Mesenchymal stem cell (in vitro differentiated cells and primary cell): ENCODE results near the gene PDE11A.

ENCODE experiments used
- DNase-seq: peaks from one replicate; pipeline ENCODE4 v3.0.0-alpha.2; 2013
- H2AFZ ChIP-seq: one replicate; pipeline ENCODE4 v1.6.1; 2013; ENCODE audit warnings: low read depth, mild to moderate bottlenecking, control low read depth, inconsistent platforms, low read length, moderate library complexity
- H2AK5ac ChIP-seq: 2 replicates; pipeline ENCODE4 v1.6.1; 2013; ENCODE audit warnings: low read length, moderate library complexity, mild to moderate bottlenecking, inconsistent platforms; ENCODE audit not compliant: severe bottlenecking
- H2BK120ac ChIP-seq: one replicate; pipeline ENCODE4 v1.6.1; 2013; ENCODE audit warnings: low read depth, mild to moderate bottlenecking, inconsistent platforms, low read length, moderate library complexity
- H2BK12ac ChIP-seq, 2 experiments: one replicate each; pipeline ENCODE4 v1.6.1; 2013; ENCODE audit warnings: inconsistent platforms in 2 of 2, low read length in 2 of 2, mild to moderate bottlenecking in 2 of 2, moderate library complexity in 2 of 2, control low read depth in 1 of 2
- H2BK15ac ChIP-seq: one replicate; pipeline ENCODE4 v1.6.1; 2013; ENCODE audit warnings: mild to moderate bottlenecking, low read depth, inconsistent platforms; ENCODE audit not compliant: poor library complexity, severe bottlenecking
- H2BK5ac ChIP-seq: 2 replicates; pipeline ENCODE4 v1.6.1; 2013; ENCODE audit warnings: low read depth, mild to moderate bottlenecking, low read length, control low read depth, inconsistent platforms; ENCODE audit not compliant: poor library complexity, severe bottlenecking
- H3K14ac ChIP-seq, 2 experiments: one replicate each; pipeline ENCODE4 v1.6.1; 2013; ENCODE audit warnings: inconsistent platforms in 2 of 2, low read length in 2 of 2, control low read depth in 1 of 2, mild to moderate bottlenecking in 1 of 2, moderate library complexity in 1 of 2
- H3K18ac ChIP-seq, 2 experiments: one replicate each; pipeline ENCODE4 v1.6.1; 2013; ENCODE audit warnings: inconsistent platforms in 2 of 2, low read length in 2 of 2, control low read depth in 1 of 2, low read depth in 1 of 2, mild to moderate bottlenecking in 1 of 2
- H3K23ac ChIP-seq, 2 experiments: one replicate each; pipeline ENCODE4 v1.6.1; 2013; ENCODE audit warnings: inconsistent platforms in 2 of 2, low read length in 2 of 2, mild to moderate bottlenecking in 2 of 2, moderate library complexity in 2 of 2, control low read depth in 1 of 2
- H3K27ac ChIP-seq: 2 replicates; pipeline ENCODE4 v1.5.1; 2013; ENCODE audit warnings: mild to moderate bottlenecking, moderate library complexity, low read length, control low read depth, inconsistent platforms; ENCODE audit not compliant: poor library complexity, severe bottlenecking
- H3K27me3 ChIP-seq, 2 experiments: 2 replicates each; pipeline versions ENCODE4 v1.6.1 to v1.7.0; 2013; ENCODE audit warnings: low read length in 2 of 2, mild to moderate bottlenecking in 2 of 2, moderate library complexity in 2 of 2, control low read depth in 1 of 2, inconsistent platforms in 1 of 2; ENCODE audit not compliant: control insufficient read depth in 1 of 2, insufficient read depth in 1 of 2
- H3K36me3 ChIP-seq, 2 experiments: 2 replicates each; pipeline versions ENCODE4 v1.6.1 to v1.7.0; 2013; ENCODE audit warnings: low read length in 2 of 2, control low read depth in 1 of 2, inconsistent platforms in 1 of 2, low read depth in 1 of 2, mild to moderate bottlenecking in 1 of 2; ENCODE audit not compliant: insufficient read depth in 2 of 2, control insufficient read depth in 1 of 2
- H3K4ac ChIP-seq, 2 experiments: one replicate each; pipeline ENCODE4 v1.6.1; 2013; ENCODE audit warnings: inconsistent platforms in 2 of 2, low read length in 2 of 2, mild to moderate bottlenecking in 2 of 2, moderate library complexity in 2 of 2, control low read depth in 1 of 2, low read depth in 1 of 2
- H3K4me1 ChIP-seq: 2 replicates; pipeline ENCODE4 v1.6.1; 2013; ENCODE audit warnings: low read depth, low read length, control low read depth; ENCODE audit not compliant: control insufficient read depth, insufficient read depth
- H3K4me2 ChIP-seq: 2 replicates; pipeline ENCODE4 v1.6.1; 2013; ENCODE audit warnings: low read length, mild to moderate bottlenecking, inconsistent platforms; ENCODE audit not compliant: poor library complexity, severe bottlenecking
- H3K4me3 ChIP-seq, 2 experiments: 2 replicates each; pipeline versions ENCODE4 v1.5.1 to v1.7.0; 2013; ENCODE audit warnings: low read length in 2 of 2, mild to moderate bottlenecking in 2 of 2, control low read depth in 1 of 2, low read depth in 1 of 2; ENCODE audit not compliant: insufficient read depth in 1 of 2
- H3K79me1 ChIP-seq: replicated peaks from 2 replicates; pipeline ENCODE4 v1.6.1; 2013; ENCODE audit warnings: mild to moderate bottlenecking, control low read depth, low read length, inconsistent platforms; ENCODE audit not compliant: poor library complexity, severe bottlenecking
- H3K9ac ChIP-seq: 2 replicates; pipeline ENCODE4 v1.7.0; 2013; ENCODE audit warnings: mild to moderate bottlenecking, low read length, moderate library complexity
- H3K9me3 ChIP-seq: 2 replicates; pipeline ENCODE4 v1.7.0; 2013; ENCODE audit warnings: mild to moderate bottlenecking, low read length; ENCODE audit not compliant: control insufficient read depth
- H4K8ac ChIP-seq: one replicate; pipeline ENCODE4 v1.6.1; 2013; ENCODE audit warnings: inconsistent platforms, mild to moderate bottlenecking, low read length, moderate library complexity
- H4K91ac ChIP-seq: one replicate; pipeline ENCODE4 v1.6.1; 2013; ENCODE audit warnings: mild to moderate bottlenecking, low read length, inconsistent platforms
- WGBS: methylation state at CpG from one replicate; pipeline ENCODE4 v1.1.7; 2013; ENCODE audit warnings: mixed read lengths; 5-methylcytosine and 5-hydroxymethylcytosine counted together

PDE11A gene

GRCh38 chr2:177679611-177680605, 392.7 kb downstream of the PDE11A start:
- Histone ChIP-seq H3K4me3 (no peak overlapping the region), H4K8ac (no peak overlapping the region), H4K91ac (no peak overlapping the region), H3K27ac (no peak overlapping the region), H3K9ac (no peak overlapping the region), H3K36me3 (no peaks in the 10 kb centered on the region), H3K14ac (no peak overlapping the region), H2BK15ac (no peak overlapping the region), H3K9me3 (no peaks in the 10 kb centered on the region), H2AK5ac (no peak overlapping the region), H3K23ac (no peak overlapping the region), H2AFZ (no peak overlapping the region), H2BK12ac (no peak overlapping the region), H3K18ac (no peak overlapping the region), H3K27me3 (peaks cover 0 to 17% of the 10 kb centered on the region in 2 experiments), H2BK120ac (no peak overlapping the region), H3K4me2 (no peak overlapping the region), H3K79me1 (no peaks in the 10 kb centered on the region), H3K4me1 (no peaks in the 10 kb centered on the region), H2BK5ac (no peak overlapping the region), H3K4ac (no peak overlapping the region)
- WGBS: 88% methylated on average over 6 of the region's 6 CpGs
- no peak for DNase-seq

- Histone ChIP-seq H3K79me1 (no peaks in the 10 kb centered on the region), H3K27ac (no peak overlapping the region), H3K9me3 (no peaks in the 10 kb centered on the region), H3K4ac (no peak overlapping the region), H2BK15ac (no peak overlapping the region), H3K14ac (no peak overlapping the region), H3K36me3 (no peaks in the 10 kb centered on the region), H2AK5ac (no peak overlapping the region), H2BK12ac (no peak overlapping the region), H3K27me3 (peaks cover 0 to 17% of the 10 kb centered on the region in 2 experiments), H3K9ac (no peak overlapping the region), H3K4me3 (no peak overlapping the region), H4K91ac (no peak overlapping the region), H3K18ac (no peak overlapping the region), H3K4me1 (no peaks in the 10 kb centered on the region), H2BK5ac (no peak overlapping the region), H3K23ac (no peak overlapping the region), H3K4me2 (no peak overlapping the region), H2AFZ (no peak overlapping the region), H2BK120ac (no peak overlapping the region), H4K8ac (no peak overlapping the region)
- 83% methylated on average over 1 of the region's 2 CpGs for WGBS
- DNase-seq: no peak
These were observed 393.6 kb downstream of the PDE11A start for GRCh38 chr2:177678939-177679338.

DNA sequence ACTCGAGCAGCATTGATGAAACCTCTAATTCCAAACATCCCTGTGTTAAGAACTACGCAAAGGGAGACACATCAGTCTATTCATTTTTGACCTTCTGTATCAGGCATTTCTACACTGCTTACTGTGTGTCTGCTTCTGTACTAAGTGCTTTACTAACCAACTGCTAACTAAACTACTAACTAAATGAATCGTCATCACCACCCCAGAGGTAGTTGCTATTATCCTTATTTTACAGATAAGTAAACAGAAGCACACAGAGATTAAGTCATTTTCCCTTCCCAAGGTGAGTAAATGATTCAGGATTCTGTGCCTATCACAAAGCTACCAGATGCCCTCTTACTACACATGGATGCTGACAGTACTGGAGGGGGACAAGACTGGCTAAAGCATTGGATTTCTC, 395.9 kb downstream of the PDE11A start:
- no peak overlapping the region for H2AK5ac ChIP-seq
- no peak overlapping the region for H4K91ac ChIP-seq
- H3K18ac ChIP-seq: no peak overlapping the region
- no peak overlapping the region for H3K23ac ChIP-seq
- no peak overlapping the region for H4K8ac ChIP-seq
- no peaks in the 10 kb centered on the region for H3K36me3 ChIP-seq
- no peak overlapping the region for H3K27ac ChIP-seq
- H3K4ac ChIP-seq: no peak overlapping the region
- H3K4me3 ChIP-seq: no peak overlapping the region
- no peaks in the 10 kb centered on the region for H3K79me1 ChIP-seq
- H3K4me2 ChIP-seq: no peak overlapping the region
- H3K14ac ChIP-seq: no peak overlapping the region
- no peaks in the 10 kb centered on the region for H3K4me1 ChIP-seq
- no peak for DNase-seq
- H2AFZ ChIP-seq: no peak overlapping the region
- peaks cover 0 to 17% of the 10 kb centered on the region in 2 experiments for H3K27me3 ChIP-seq
- H3K9me3 ChIP-seq: no peaks in the 10 kb centered on the region
- no peak overlapping the region for H2BK12ac ChIP-seq
- H2BK120ac ChIP-seq: no peak overlapping the region
- H2BK5ac ChIP-seq: no peak overlapping the region
- 83% methylated on average over 2 of the region's 3 CpGs for WGBS
- H2BK15ac ChIP-seq: no peak overlapping the region
- no peak overlapping the region for H3K9ac ChIP-seq

DNA sequence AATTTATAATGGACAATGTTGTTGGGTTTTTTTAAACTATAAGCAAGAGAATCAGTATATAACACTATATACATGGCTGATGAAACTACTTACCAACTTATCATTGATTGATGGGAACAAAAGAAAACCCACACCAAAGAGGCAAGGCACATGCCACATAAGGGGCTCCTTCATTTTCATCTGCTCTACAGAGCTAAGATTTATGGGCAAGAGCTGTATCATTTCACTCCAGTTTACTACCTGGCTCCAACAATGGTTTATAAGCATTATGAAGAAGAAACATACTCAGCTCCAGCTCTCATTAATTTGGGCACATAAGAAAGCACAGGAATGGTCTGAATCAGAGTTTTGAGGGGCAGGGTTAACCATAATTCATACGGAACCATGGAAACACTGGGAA, 396.8 kb downstream of the PDE11A start:
- no peak overlapping the region for H3K4me3 ChIP-seq
- no peak for DNase-seq
- no peaks in the 10 kb centered on the region for H3K79me1 ChIP-seq
- no peaks in the 10 kb centered on the region for H3K9me3 ChIP-seq
- H3K4ac ChIP-seq: no peak overlapping the region
- H2BK5ac ChIP-seq: no peak overlapping the region
- no peak overlapping the region for H3K23ac ChIP-seq
- WGBS: 83% methylated on average over 1 of the region's 1 CpG
- no peak overlapping the region for H2AK5ac ChIP-seq
- H3K27ac ChIP-seq: no peak overlapping the region
- no peaks in the 10 kb centered on the region for H3K4me1 ChIP-seq
- no peak overlapping the region for H4K8ac ChIP-seq
- no peak overlapping the region for H2BK15ac ChIP-seq
- H2AFZ ChIP-seq: no peak overlapping the region
- H3K9ac ChIP-seq: no peak overlapping the region
- H3K4me2 ChIP-seq: no peak overlapping the region
- no peak overlapping the region for H2BK120ac ChIP-seq
- no peak overlapping the region for H3K14ac ChIP-seq
- H2BK12ac ChIP-seq: no peak overlapping the region
- H3K36me3 ChIP-seq: no peaks in the 10 kb centered on the region
- no peak overlapping the region for H3K18ac ChIP-seq
- H4K91ac ChIP-seq: no peak overlapping the region
- H3K27me3 ChIP-seq: peaks cover 0 to 17% of the 10 kb centered on the region in 2 experiments
